Measurements from ENCODE around the gene NGRN.

- TF ChIP-seq CTCF (conservative IDR thresholded peaks at IDR 0.05; ENCODE audit: low read length) (no peak), EZH2phosphoT487 (IDR thresholded peaks at IDR 0.05; ENCODE audit: borderline replicate concordance, low read depth, low read length) (no peak)
Observed at GRCh38 chr15:90259524-90259923, 5.9 kb upstream of the NGRN start.

Data from OCI-LY7 (cell line).